B cell (primary cell): Measurements from ENCODE around the gene SLITRK2. TPM values are rescaled to one million over a fixed set of nuclear protein-coding genes. Genes with fewer than 3 reads are reported as not detected.

Experiments
- ATAC-seq: fragments of 200-7000 bp; cut with Tn5 transposase; one replicate; pipeline ENCODE4 v1.10.0; 2021; ENCODE audit warnings: low read depth, mild to moderate bottlenecking, moderate number of reproducible peaks, moderate library complexity
- CTCF ChIA-PET: fragments of 350-600 bp; sonication (Branson Sonifier 250); formaldehyde crosslinking; loops from one replicate; lab custom pipeline; 2021; ENCODE audit warnings: antibody characterized with exemption, inconsistent platforms; lab: Charles Lee
- POLR2A ChIA-PET: fragments of 350-600 bp; sonication (Branson Sonifier 250); formaldehyde crosslinking; loops from one replicate; lab custom pipeline; 2021; ENCODE audit warnings: antibody characterized with exemption; lab: Charles Lee
- DNase-seq: peaks from one replicate; pipeline ENCODE4 v3.0.0; 2013
- H2AFZ ChIP-seq: 2 replicates; pipeline ENCODE4 v1.6.1; 2012; ENCODE audit warnings: mild to moderate bottlenecking, low read depth, low read length; ENCODE audit not compliant: insufficient read depth, poor library complexity, severe bottlenecking
- H3K27ac ChIP-seq, 2 donors: 1 replicate in 1 of 2; 2 replicates in 1 of 2; pipeline ENCODE4 v1.5.1; 2012 to 2013; ENCODE audit warnings: low read length in 2 of 2, mild to moderate bottlenecking in 2 of 2, moderate library complexity in 1 of 2
- H3K27me3 ChIP-seq, 4 experiments: fragments of 200-600 bp in 1 of 4; sonication (generic) in 1 of 4; replicated peaks in 1 of 4; 1 replicate in 2 of 4; 2 replicates in 2 of 4; pipeline versions ENCODE4 v1.6.1 to v1.7.0; 2013 to 2016; ENCODE audit warnings: low read length in 3 of 4, mild to moderate bottlenecking in 2 of 4, mixed read lengths in 1 of 4, moderate library complexity in 1 of 4; ENCODE audit not compliant: insufficient read depth in 4 of 4, control insufficient read depth in 3 of 4; ENCODE audit errors: control extremely low read depth in 1 of 4
- H3K36me3 ChIP-seq, 2 experiments: replicated peaks in 1 of 2; 1 replicate in 1 of 2; 2 replicates in 1 of 2; pipeline versions ENCODE4 v1.6.1 to v1.7.1; 2013; ENCODE audit warnings: low read length in 1 of 2; ENCODE audit not compliant: insufficient read depth in 2 of 2, control insufficient read depth in 1 of 2; ENCODE audit errors: control extremely low read depth in 1 of 2, extremely low read depth in 1 of 2
- H3K4me1 ChIP-seq, 2 donors: fragments of 200-600 bp in 1 of 2; sonication (generic) in 1 of 2; 1 replicate in 1 of 2; 2 replicates in 1 of 2; pipeline versions ENCODE4 v1.5.1 to v1.6.1; 2013 to 2017; ENCODE audit warnings: low read length in 2 of 2; ENCODE audit not compliant: control insufficient read depth in 2 of 2, insufficient read depth in 2 of 2
- H3K4me2 ChIP-seq: replicated peaks from 2 replicates; pipeline ENCODE3; 2012; ENCODE audit warnings: mild to moderate bottlenecking, low read depth, low read length; ENCODE audit not compliant: poor library complexity, severe bottlenecking
- H3K4me3 ChIP-seq, 5 experiments: fragments of 200-600 bp in 1 of 5; sonication (generic) in 1 of 5; 1 replicate in 3 of 5; 2 replicates in 2 of 5; pipeline versions ENCODE4 v1.5.1 to v1.7.0; 2011 to 2016; ENCODE audit warnings: low read length in 4 of 5, mild to moderate bottlenecking in 4 of 5, low read depth in 2 of 5, control low read depth in 1 of 5, moderate library complexity in 1 of 5; ENCODE audit not compliant: insufficient read depth in 1 of 5; ENCODE audit errors: control extremely low read depth in 1 of 5, extremely low read depth in 1 of 5
- H3K79me2 ChIP-seq: fragments of 200-600 bp; sonication (generic); one replicate; pipeline ENCODE4 v1.6.0; 2016; ENCODE audit warnings: low read length; ENCODE audit not compliant: control insufficient read depth, insufficient read depth
- H3K9ac ChIP-seq: fragments of 200-600 bp; sonication (generic); 2 replicates; pipeline ENCODE4 v1.6.1; 2017; ENCODE audit warnings: mild to moderate bottlenecking, low read length, moderate library complexity
- H3K9me3 ChIP-seq, 3 donors: one replicate each; pipeline versions ENCODE4 v1.6.1 to v1.7.1; 2013; ENCODE audit warnings: low read length in 2 of 3; ENCODE audit not compliant: control insufficient read depth in 2 of 3, insufficient read depth in 1 of 3; ENCODE audit errors: control extremely low read depth in 1 of 3
- H4K20me1 ChIP-seq: 2 replicates; pipeline ENCODE4 v1.6.0; 2012; ENCODE audit warnings: mild to moderate bottlenecking, low read length; ENCODE audit not compliant: insufficient read depth, control insufficient read depth, poor library complexity, severe bottlenecking
- H3K27ac Mint-ChIP-seq: one replicate; pipeline ENCODE4 v1.8.0; 2021; ENCODE audit warnings: mixed read lengths
- H3K27me3 Mint-ChIP-seq: one replicate; pipeline ENCODE4 v1.8.0; 2021; ENCODE audit warnings: mixed read lengths
- H3K4me1 Mint-ChIP-seq: one replicate; pipeline ENCODE4 v1.8.0; 2021; ENCODE audit warnings: mixed read lengths
- H3K4me3 Mint-ChIP-seq: one replicate; pipeline ENCODE4 v1.8.0; 2021; ENCODE audit warnings: mixed read lengths
- H3K9me3 Mint-ChIP-seq: one replicate; pipeline ENCODE4 v1.8.0; 2022; ENCODE audit warnings: mixed read lengths; ENCODE audit not compliant: insufficient read depth
- EZH2 ChIP-seq: IDR thresholded peaks from 2 replicates; pipeline ENCODE4 v1.6.1; 2012; ENCODE audit warnings: borderline replicate concordance, low read depth, mild to moderate bottlenecking, moderate library complexity, low read length; ENCODE audit not compliant: insufficient read depth, poor library complexity, severe bottlenecking
- WGBS: methylation state at CpG from one replicate; pipeline ENCODE4 v1.1.5; 2013; ENCODE audit warnings: missing lambda C conversion rate; ENCODE audit not compliant: insufficient coverage; 5-methylcytosine and 5-hydroxymethylcytosine counted together
- intact Hi-C: fragments of 100-400 bp; cut with micrococcal nuclease; formaldehyde crosslinking; loops from one replicate; pipeline ENCODE4 v1.10.0; 2022
- polyA plus RNA-seq: library from polyadenylated mRNA; depleted of rRNA; stranded (reverse); fragments of >200 nt; gene quantifications from 2 replicates; pipeline ENCODE4 v1.2.3, GENCODE V29; 2012
- total RNA-seq, 2 donors: library from RNA; stranded (reverse); fragments of 120-200 nt in 1 of 2; gene quantifications; 1 replicate in 1 of 2; 2 replicates in 1 of 2; pipeline versions ENCODE4 v1.2.3 to v1.2.4, GENCODE V29; 2013 to 2022
- TF ChIP-seq, protein P1 (sequence below): fragments of 200-600 bp; IDR thresholded peaks from one replicate; pipeline ENCODE4 v1.8.0; 2022; ENCODE audit warnings: antibody characterized with exemption, mild to moderate bottlenecking

The SLITRK2 gene
- total and polyA plus RNA-seq, 2 donors (not counting 1 experiment from before 2014, with no cell fraction given) = not detected

GRCh38 chrX:145844886-145845285 lies 27.3 kb downstream of the SLITRK2 start:
- no peak overlapping the region for H3K27ac Mint-ChIP-seq
- Histone ChIP-seq H2AFZ (no peak overlapping the region), H3K4me1 (no peaks in the 10 kb centered on the region), H3K4me2 (no peak overlapping the region), H3K27ac (no peak overlapping the region), H3K27me3 (no peaks in the 10 kb centered on the region), H3K36me3 (no peaks in the 10 kb centered on the region), H3K9me3 (peaks cover 0 to 4% (median 0%) of the 10 kb centered on the region in 3 donors), H3K79me2 (no peaks in the 10 kb centered on the region), H3K4me3 (no peak overlapping the region), H4K20me1 (no peaks in the 10 kb centered on the region), H3K9ac (no peak overlapping the region)
- no peaks in the 10 kb centered on the region for H3K4me1 Mint-ChIP-seq
- POLR2A ChIA-PET = no interaction called here
- ATAC-seq (no peak), DNase-seq (no peak)
- CTCF ChIA-PET = no interaction called here
- no peak overlapping the region for H3K4me3 Mint-ChIP-seq
- intact Hi-C loops = no loop called here
- TF ChIP-seq EZH2 = no peak
- TF ChIP-seq, protein P1, sequence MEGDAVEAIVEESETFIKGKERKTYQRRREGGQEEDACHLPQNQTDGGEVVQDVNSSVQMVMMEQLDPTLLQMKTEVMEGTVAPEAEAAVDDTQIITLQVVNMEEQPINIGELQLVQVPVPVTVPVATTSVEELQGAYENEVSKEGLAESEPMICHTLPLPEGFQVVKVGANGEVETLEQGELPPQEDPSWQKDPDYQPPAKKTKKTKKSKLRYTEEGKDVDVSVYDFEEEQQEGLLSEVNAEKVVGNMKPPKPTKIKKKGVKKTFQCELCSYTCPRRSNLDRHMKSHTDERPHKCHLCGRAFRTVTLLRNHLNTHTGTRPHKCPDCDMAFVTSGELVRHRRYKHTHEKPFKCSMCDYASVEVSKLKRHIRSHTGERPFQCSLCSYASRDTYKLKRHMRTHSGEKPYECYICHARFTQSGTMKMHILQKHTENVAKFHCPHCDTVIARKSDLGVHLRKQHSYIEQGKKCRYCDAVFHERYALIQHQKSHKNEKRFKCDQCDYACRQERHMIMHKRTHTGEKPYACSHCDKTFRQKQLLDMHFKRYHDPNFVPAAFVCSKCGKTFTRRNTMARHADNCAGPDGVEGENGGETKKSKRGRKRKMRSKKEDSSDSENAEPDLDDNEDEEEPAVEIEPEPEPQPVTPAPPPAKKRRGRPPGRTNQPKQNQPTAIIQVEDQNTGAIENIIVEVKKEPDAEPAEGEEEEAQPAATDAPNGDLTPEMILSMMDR = no peak
- H3K9me3 Mint-ChIP-seq = no peaks in the 10 kb centered on the region
- WGBS = 89% methylated on average over 6 of the region's 7 CpGs
- H3K27me3 Mint-ChIP-seq = no peaks in the 10 kb centered on the region

- intact Hi-C loops = no loop called here
- no peaks in the 10 kb centered on the region for H3K4me1 ChIP-seq
- H3K79me2 ChIP-seq = no peaks in the 10 kb centered on the region
- Mint-ChIP-seq H3K9me3 (no peaks in the 10 kb centered on the region), H3K27ac (no peak overlapping the region), H3K4me1 (no peaks in the 10 kb centered on the region), H3K4me3 (no peak overlapping the region), H3K27me3 (no peaks in the 10 kb centered on the region)
- no peak overlapping the region for H3K27ac ChIP-seq
- ATAC-seq (no peak), DNase-seq (no peak)
- ChIA-PET CTCF (no interaction called here), POLR2A (no interaction called here)
- no peaks in the 10 kb centered on the region for H4K20me1 ChIP-seq
- no peaks in the 10 kb centered on the region for H3K27me3 ChIP-seq
- H2AFZ ChIP-seq = no peak overlapping the region
- WGBS = no CpG with 5 or more reads among the region's 2 CpGs
- peaks cover 0 to 4% (median 0%) of the 10 kb centered on the region in 3 donors for H3K9me3 ChIP-seq
- H3K4me2 ChIP-seq = no peak overlapping the region
- no peak overlapping the region for H3K4me3 ChIP-seq
- no peak for TF ChIP-seq EZH2
- TF ChIP-seq, protein P1 = no peak
- H3K36me3 ChIP-seq = no peaks in the 10 kb centered on the region
- H3K9ac ChIP-seq = no peak overlapping the region
Measured at GRCh38 chrX:145848448-145848847, 30.8 kb downstream of the SLITRK2 start.
